K562 (cell line): ENCODE results near the gene AAMDC. TPM values are rescaled to one million over a fixed set of nuclear protein-coding genes. Genes with fewer than 3 reads are reported as not detected.

Source experiments
- ARID1B ChIP-seq: fragments of 450-650 bp; IDR thresholded peaks from 2 replicates; pipeline ENCODE4 v1.6.1; 2016; ENCODE audit warnings: antibody characterized with exemption, mild to moderate bottlenecking, inconsistent platforms
- CBFA2T3 ChIP-seq: fragments of 450-650 bp; IDR thresholded peaks from 2 replicates; pipeline ENCODE4 v1.6.1; 2017
- HEY1 ChIP-seq: fragments of 250-450 bp; sonication (Bioruptor Pico); IDR thresholded peaks from 2 replicates; pipeline ENCODE4 v1.5.0; 2020; ENCODE audit warnings: mild to moderate bottlenecking, moderate library complexity, borderline replicate concordance
- KLF16 ChIP-seq: IDR thresholded peaks from 2 replicates; pipeline ENCODE4 v1.6.1; 2016; ENCODE audit warnings: antibody characterized with exemption
- POLR2AphosphoS5 ChIP-seq: IDR thresholded peaks from 2 replicates; pipeline ENCODE4 v1.6.1; 2011; ENCODE audit warnings: mild to moderate bottlenecking, low read depth, low read length, moderate library complexity; ENCODE audit not compliant: control insufficient read depth, insufficient read depth
- RUNX1 ChIP-seq: sonication (generic); IDR thresholded peaks from 2 replicates; pipeline ENCODE4 v1.6.1; 2016; ENCODE audit warnings: antibody characterized with exemption, low read depth
- SOX6 ChIP-seq: fragments of 450-650 bp; IDR thresholded peaks from 2 replicates; pipeline ENCODE4 v1.6.1; 2014; ENCODE audit warnings: mild to moderate bottlenecking
- SUPT5H ChIP-seq: fragments of 450-650 bp; IDR thresholded peaks from 2 replicates; pipeline ENCODE4 v1.6.1; 2016
- TBL1XR1 ChIP-seq, 2 experiments: IDR thresholded peaks; 2 replicates each; pipeline ENCODE4 v1.6.1; 2012; ENCODE audit warnings: improper control_type of control experiment in 2 of 2, low read length in 2 of 2, mild to moderate bottlenecking in 1 of 2
- TCF3 ChIP-seq: sonication (generic); formaldehyde crosslinking; IDR thresholded peaks from 2 replicates; pipeline ENCODE4 v1.4.0; 2020; ENCODE audit warnings: mild to moderate bottlenecking, missing genetic modification reagents
- WHSC1 ChIP-seq: IDR thresholded peaks from one replicate; pipeline ENCODE4 v1.6.1; 2012; ENCODE audit warnings: low read length, control low read depth, inconsistent platforms
- XRCC5 ChIP-seq: fragments of 200-400 bp; formaldehyde crosslinking; IDR thresholded peaks from 2 replicates; pipeline ENCODE4 v1.6.1; 2017; ENCODE audit warnings: low read depth, mild to moderate bottlenecking, low read length
- ZNF174 ChIP-seq: fragments of 250-450 bp; sonication (Bioruptor Pico); IDR thresholded peaks from 2 replicates; pipeline ENCODE4 v1.4.0; 2020; ENCODE audit warnings: mild to moderate bottlenecking
- ZNF354B ChIP-seq: fragments of 250-450 bp; sonication (Bioruptor Pico); IDR thresholded peaks from 2 replicates; pipeline ENCODE4 v1.4.0; 2020
- ZNF41 ChIP-seq: fragments of 250-450 bp; sonication (Bioruptor Pico); conservative IDR thresholded peaks from 2 replicates; pipeline ENCODE4 v1.4.0; 2020; ENCODE audit warnings: mild to moderate bottlenecking
- ZNF444 ChIP-seq: fragments of 250-450 bp; sonication (Bioruptor Pico); IDR thresholded peaks from 2 replicates; pipeline ENCODE4 v1.4.0; 2020; ENCODE audit warnings: mild to moderate bottlenecking, moderate library complexity
- ZNF766 ChIP-seq: fragments of 200-800 bp; sonication (Bioruptor generic); conservative IDR thresholded peaks from 2 replicates; pipeline ENCODE4 v1.6.1; 2016; ENCODE audit warnings: missing genetic modification characterization, missing compliant biosample characterization
- ZNF780A ChIP-seq: fragments of 250-450 bp; sonication (Bioruptor Pico); IDR thresholded peaks from 2 replicates; pipeline ENCODE4 v1.5.0; 2021; ENCODE audit warnings: mild to moderate bottlenecking
- polyA plus RNA-seq, 8 experiments: library from polyadenylated mRNA; depleted of rRNA in 4 of 8; stranded (reverse) in 5 of 8; unstranded in 3 of 8; fragments of >200 nt; fragmentation: Nextera tagmentation in 2 of 8; fragmentation: Illumina TruSeq in 1 of 8; extraction: Ambion mirVana in 2 of 8; extraction: Trizol in 1 of 8; gene quantifications; 2 replicates each; pipeline versions ENCODE4 v1.2.1 to v1.2.3, GENCODE V29; 2011 to 2014; ENCODE audit warnings: inconsistent platforms in 1 of 8, missing spikeins in 1 of 8
- total RNA-seq, 7 experiments: library from RNA; depleted of rRNA in 6 of 7; stranded (reverse); fragments of >200 nt in 6 of 7; fragmentation: Illumina TruSeq in 2 of 7; extraction: Trizol in 2 of 7; gene quantifications; 2 replicates each; pipeline versions ENCODE4 v1.2.1 to v1.2.3, GENCODE V29; 2011 to 2021; ENCODE audit warnings: low replicate concordance in 1 of 7
- TF ChIP-seq, protein P1 (sequence below): sonication (generic); formaldehyde crosslinking; IDR thresholded peaks from 2 replicates; pipeline ENCODE4 v1.8.1; 2023; ENCODE audit warnings: mild to moderate bottlenecking, missing genetic modification reagents
- TF ChIP-seq, protein P2 (sequence below): sonication (generic); formaldehyde crosslinking; IDR thresholded peaks from 2 replicates; pipeline ENCODE4 v1.8.0; 2022; ENCODE audit warnings: missing genetic modification reagents, mild to moderate bottlenecking, borderline replicate concordance
- TF ChIP-seq, protein P3 (sequence below): sonication (generic); formaldehyde crosslinking; IDR thresholded peaks from 2 replicates; pipeline ENCODE4 v1.8.0; 2023; ENCODE audit warnings: missing genetic modification reagents, mild to moderate bottlenecking, borderline replicate concordance
- TF ChIP-seq, protein P4 (sequence below): IDR thresholded peaks from 2 replicates; pipeline ENCODE4 v1.6.1; 2011; ENCODE audit warnings: borderline replicate concordance, low read depth, mild to moderate bottlenecking, moderate library complexity, low read length; ENCODE audit not compliant: insufficient read depth, poor library complexity, severe bottlenecking

Gene AAMDC
- total and polyA plus RNA-seq, 9 of the 15 experiments (the other 6 are each of a cell fraction or from before 2014, with no cell fraction given), result 10.4 to 40.6 (median 15.6) TPM

DNA sequence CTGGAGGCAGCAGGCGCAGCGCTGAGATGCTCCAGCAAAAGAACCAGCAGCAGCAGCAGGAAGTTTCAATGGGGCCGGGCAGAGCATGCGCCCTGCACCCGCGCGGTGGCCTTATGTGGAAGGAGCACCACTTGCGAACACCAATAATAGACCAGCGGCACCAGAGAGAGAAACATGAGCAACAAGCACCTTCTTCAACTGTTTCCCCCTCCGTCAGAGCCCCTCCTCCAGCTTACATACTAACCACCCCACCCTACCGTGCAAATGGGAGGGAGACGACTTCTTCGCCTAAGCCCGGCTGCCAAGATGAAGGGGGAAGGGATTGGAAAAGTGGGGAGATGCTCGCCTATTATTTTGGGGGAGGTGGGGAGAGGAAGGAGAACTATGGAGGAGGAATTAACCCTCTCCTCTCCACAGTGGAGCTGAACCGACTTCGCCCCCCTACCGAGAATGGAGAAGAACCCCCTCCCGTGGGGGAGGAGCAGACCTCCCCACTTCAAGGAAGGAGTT is 1.5 kb upstream of the AAMDC start (continued):
- TF ChIP-seq ARID1B (no peak), SUPT5H (no peak), XRCC5 (no peak), CBFA2T3 (no peak), RUNX1 (no peak), ZNF766 (no peak), ZNF354B (CRISPR knock-in tag) (no peak), ZNF444 (CRISPR knock-in tag) (no peak), TBL1XR1 (IDR thresholded peaks at IDR 0.05; ENCODE audit: low read length in 2 of 2) (no peak), ZNF174 (no peak), SOX6 (no peak), TCF3 (CRISPR knock-in tag) (no peak), ZNF780A (CRISPR knock-in tag) (no peak), POLR2AphosphoS5 (peak; percentile 2; the same call in 1 of the 2 replicates), KLF16 (no peak), WHSC1 (no peak), HEY1 (CRISPR knock-in tag) (no peak), ZNF41 (CRISPR knock-in tag) (no peak)
- TF ChIP-seq, protein P1, sequence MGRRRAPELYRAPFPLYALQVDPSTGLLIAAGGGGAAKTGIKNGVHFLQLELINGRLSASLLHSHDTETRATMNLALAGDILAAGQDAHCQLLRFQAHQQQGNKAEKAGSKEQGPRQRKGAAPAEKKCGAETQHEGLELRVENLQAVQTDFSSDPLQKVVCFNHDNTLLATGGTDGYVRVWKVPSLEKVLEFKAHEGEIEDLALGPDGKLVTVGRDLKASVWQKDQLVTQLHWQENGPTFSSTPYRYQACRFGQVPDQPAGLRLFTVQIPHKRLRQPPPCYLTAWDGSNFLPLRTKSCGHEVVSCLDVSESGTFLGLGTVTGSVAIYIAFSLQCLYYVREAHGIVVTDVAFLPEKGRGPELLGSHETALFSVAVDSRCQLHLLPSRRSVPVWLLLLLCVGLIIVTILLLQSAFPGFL (CRISPR knock-in tag), result no peak
- TF ChIP-seq, protein P2, sequence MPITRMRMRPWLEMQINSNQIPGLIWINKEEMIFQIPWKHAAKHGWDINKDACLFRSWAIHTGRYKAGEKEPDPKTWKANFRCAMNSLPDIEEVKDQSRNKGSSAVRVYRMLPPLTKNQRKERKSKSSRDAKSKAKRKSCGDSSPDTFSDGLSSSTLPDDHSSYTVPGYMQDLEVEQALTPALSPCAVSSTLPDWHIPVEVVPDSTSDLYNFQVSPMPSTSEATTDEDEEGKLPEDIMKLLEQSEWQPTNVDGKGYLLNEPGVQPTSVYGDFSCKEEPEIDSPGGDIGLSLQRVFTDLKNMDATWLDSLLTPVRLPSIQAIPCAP (CRISPR knock-in tag), result no peak
- TF ChIP-seq, protein P3, sequence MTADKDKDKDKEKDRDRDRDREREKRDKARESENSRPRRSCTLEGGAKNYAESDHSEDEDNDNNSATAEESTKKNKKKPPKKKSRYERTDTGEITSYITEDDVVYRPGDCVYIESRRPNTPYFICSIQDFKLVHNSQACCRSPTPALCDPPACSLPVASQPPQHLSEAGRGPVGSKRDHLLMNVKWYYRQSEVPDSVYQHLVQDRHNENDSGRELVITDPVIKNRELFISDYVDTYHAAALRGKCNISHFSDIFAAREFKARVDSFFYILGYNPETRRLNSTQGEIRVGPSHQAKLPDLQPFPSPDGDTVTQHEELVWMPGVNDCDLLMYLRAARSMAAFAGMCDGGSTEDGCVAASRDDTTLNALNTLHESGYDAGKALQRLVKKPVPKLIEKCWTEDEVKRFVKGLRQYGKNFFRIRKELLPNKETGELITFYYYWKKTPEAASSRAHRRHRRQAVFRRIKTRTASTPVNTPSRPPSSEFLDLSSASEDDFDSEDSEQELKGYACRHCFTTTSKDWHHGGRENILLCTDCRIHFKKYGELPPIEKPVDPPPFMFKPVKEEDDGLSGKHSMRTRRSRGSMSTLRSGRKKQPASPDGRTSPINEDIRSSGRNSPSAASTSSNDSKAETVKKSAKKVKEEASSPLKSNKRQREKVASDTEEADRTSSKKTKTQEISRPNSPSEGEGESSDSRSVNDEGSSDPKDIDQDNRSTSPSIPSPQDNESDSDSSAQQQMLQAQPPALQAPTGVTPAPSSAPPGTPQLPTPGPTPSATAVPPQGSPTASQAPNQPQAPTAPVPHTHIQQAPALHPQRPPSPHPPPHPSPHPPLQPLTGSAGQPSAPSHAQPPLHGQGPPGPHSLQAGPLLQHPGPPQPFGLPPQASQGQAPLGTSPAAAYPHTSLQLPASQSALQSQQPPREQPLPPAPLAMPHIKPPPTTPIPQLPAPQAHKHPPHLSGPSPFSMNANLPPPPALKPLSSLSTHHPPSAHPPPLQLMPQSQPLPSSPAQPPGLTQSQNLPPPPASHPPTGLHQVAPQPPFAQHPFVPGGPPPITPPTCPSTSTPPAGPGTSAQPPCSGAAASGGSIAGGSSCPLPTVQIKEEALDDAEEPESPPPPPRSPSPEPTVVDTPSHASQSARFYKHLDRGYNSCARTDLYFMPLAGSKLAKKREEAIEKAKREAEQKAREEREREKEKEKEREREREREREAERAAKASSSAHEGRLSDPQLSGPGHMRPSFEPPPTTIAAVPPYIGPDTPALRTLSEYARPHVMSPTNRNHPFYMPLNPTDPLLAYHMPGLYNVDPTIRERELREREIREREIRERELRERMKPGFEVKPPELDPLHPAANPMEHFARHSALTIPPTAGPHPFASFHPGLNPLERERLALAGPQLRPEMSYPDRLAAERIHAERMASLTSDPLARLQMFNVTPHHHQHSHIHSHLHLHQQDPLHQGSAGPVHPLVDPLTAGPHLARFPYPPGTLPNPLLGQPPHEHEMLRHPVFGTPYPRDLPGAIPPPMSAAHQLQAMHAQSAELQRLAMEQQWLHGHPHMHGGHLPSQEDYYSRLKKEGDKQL (CRISPR knock-in tag), result no peak
- TF ChIP-seq, protein P4, sequence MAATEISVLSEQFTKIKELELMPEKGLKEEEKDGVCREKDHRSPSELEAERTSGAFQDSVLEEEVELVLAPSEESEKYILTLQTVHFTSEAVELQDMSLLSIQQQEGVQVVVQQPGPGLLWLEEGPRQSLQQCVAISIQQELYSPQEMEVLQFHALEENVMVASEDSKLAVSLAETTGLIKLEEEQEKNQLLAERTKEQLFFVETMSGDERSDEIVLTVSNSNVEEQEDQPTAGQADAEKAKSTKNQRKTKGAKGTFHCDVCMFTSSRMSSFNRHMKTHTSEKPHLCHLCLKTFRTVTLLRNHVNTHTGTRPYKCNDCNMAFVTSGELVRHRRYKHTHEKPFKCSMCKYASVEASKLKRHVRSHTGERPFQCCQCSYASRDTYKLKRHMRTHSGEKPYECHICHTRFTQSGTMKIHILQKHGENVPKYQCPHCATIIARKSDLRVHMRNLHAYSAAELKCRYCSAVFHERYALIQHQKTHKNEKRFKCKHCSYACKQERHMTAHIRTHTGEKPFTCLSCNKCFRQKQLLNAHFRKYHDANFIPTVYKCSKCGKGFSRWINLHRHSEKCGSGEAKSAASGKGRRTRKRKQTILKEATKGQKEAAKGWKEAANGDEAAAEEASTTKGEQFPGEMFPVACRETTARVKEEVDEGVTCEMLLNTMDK, result no peak
